WTC11 (cell line): ENCODE measurements around the gene KIAA0753. TPM values are rescaled to one million over a fixed set of nuclear protein-coding genes. Genes with fewer than 3 reads are reported as not detected.

Source experiments
- ATAC-seq: fragments of 200-7000 bp; cut with Tn5 transposase; 2 replicates; pipeline ENCODE4 v1.10.0; 2021; ENCODE audit warnings: mild to moderate bottlenecking, moderate library complexity
- CTCF ChIA-PET: fragments of 300-600 bp; sonication (Branson Sonifier 250); formaldehyde crosslinking; loops from one replicate; lab custom pipeline; 2021; ENCODE audit warnings: antibody characterized with exemption; lab: Charles Lee
- POLR2A ChIA-PET: fragments of 350-600 bp; sonication (Branson Sonifier 250); formaldehyde crosslinking; loops from one replicate; lab custom pipeline; 2021; ENCODE audit warnings: antibody characterized with exemption; lab: Charles Lee
- DNase-seq: peaks from one replicate; pipeline ENCODE4 v3.0.0; 2021; ENCODE audit warnings: low spot score
- H3K27ac Mint-ChIP-seq: 2 replicates; pipeline ENCODE4 v1.8.0; 2021; ENCODE audit warnings: mixed read lengths
- H3K27me3 Mint-ChIP-seq: 2 replicates; pipeline ENCODE4 v1.8.0; 2021; ENCODE audit warnings: low read depth, mild to moderate bottlenecking, moderate library complexity, mixed read lengths
- H3K36me3 Mint-ChIP-seq: 2 replicates; pipeline ENCODE4 v1.8.0; 2021; ENCODE audit warnings: mixed read lengths
- H3K4me1 Mint-ChIP-seq: 2 replicates; pipeline ENCODE4 v1.8.0; 2022; ENCODE audit warnings: mixed read lengths
- H3K4me3 Mint-ChIP-seq: 2 replicates; pipeline ENCODE4 v1.8.0; 2021; ENCODE audit warnings: mild to moderate bottlenecking, moderate library complexity, mixed read lengths
- H3K9me3 Mint-ChIP-seq: 2 replicates; pipeline ENCODE4 v1.8.0; 2021; ENCODE audit warnings: mixed read lengths
- ARID4B ChIP-seq: sonication (generic); formaldehyde crosslinking; IDR thresholded peaks from 2 replicates; pipeline ENCODE4 v1.8.0; 2023; ENCODE audit warnings: missing genetic modification reagents, mild to moderate bottlenecking, borderline replicate concordance
- E2F1 ChIP-seq: sonication (generic); formaldehyde crosslinking; IDR thresholded peaks from 2 replicates; pipeline ENCODE4 v1.8.0; 2022; ENCODE audit warnings: mild to moderate bottlenecking, missing genetic modification reagents
- EMX1 ChIP-seq: fragments of 250-450 bp; sonication (Bioruptor Pico); IDR thresholded peaks from 2 replicates; pipeline ENCODE4 v1.8.0; 2021; ENCODE audit warnings: mild to moderate bottlenecking
- ETV6 ChIP-seq: sonication (generic); formaldehyde crosslinking; IDR thresholded peaks from 2 replicates; pipeline ENCODE4 v1.8.1; 2022; ENCODE audit warnings: mild to moderate bottlenecking, missing genetic modification reagents
- GTF2I ChIP-seq: fragments of 250-450 bp; sonication (Bioruptor Pico); conservative IDR thresholded peaks from 2 replicates; pipeline ENCODE4 v1.4.0; 2021; ENCODE audit warnings: mild to moderate bottlenecking
- HMGA2 ChIP-seq: fragments of 250-450 bp; sonication (Bioruptor Pico); IDR thresholded peaks from 2 replicates; pipeline ENCODE4 v1.4.0; 2021; ENCODE audit warnings: mild to moderate bottlenecking, moderate library complexity
- IRF2 ChIP-seq: sonication (generic); formaldehyde crosslinking; IDR thresholded peaks from 2 replicates; pipeline ENCODE4 v1.8.0; 2022; ENCODE audit warnings: low read depth, missing genetic modification reagents, borderline replicate concordance
- JAZF1 ChIP-seq: fragments of 250-450 bp; sonication (Bioruptor Pico); IDR thresholded peaks from 2 replicates; pipeline ENCODE4 v1.9.0; 2021; ENCODE audit warnings: moderate library complexity, mild to moderate bottlenecking, inconsistent platforms
- MLX ChIP-seq: sonication (generic); formaldehyde crosslinking; IDR thresholded peaks from 2 replicates; pipeline ENCODE4 v1.8.1; 2023; ENCODE audit warnings: mild to moderate bottlenecking, missing genetic modification reagents, moderate library complexity
- MYBL2 ChIP-seq: sonication (generic); formaldehyde crosslinking; IDR thresholded peaks from 2 replicates; pipeline ENCODE4 v1.8.1; 2023; ENCODE audit warnings: mild to moderate bottlenecking, moderate library complexity, missing genetic modification reagents
- NFE2L1 ChIP-seq: sonication (generic); formaldehyde crosslinking; IDR thresholded peaks from 2 replicates; pipeline ENCODE4 v1.8.1; 2023; ENCODE audit warnings: missing genetic modification reagents
- OVOL2 ChIP-seq: fragments of 250-450 bp; sonication (Bioruptor Pico); IDR thresholded peaks from 2 replicates; pipeline ENCODE4 v1.9.0; 2021; ENCODE audit warnings: mild to moderate bottlenecking, borderline replicate concordance
- PRRX2 ChIP-seq: fragments of 250-450 bp; sonication (Bioruptor Pico); IDR thresholded peaks from 2 replicates; pipeline ENCODE4 v1.8.0; 2021; ENCODE audit warnings: mild to moderate bottlenecking
- SMAD3 ChIP-seq: sonication (generic); formaldehyde crosslinking; IDR thresholded peaks from 2 replicates; pipeline ENCODE4 v1.8.0; 2022; ENCODE audit warnings: missing genetic modification reagents, mild to moderate bottlenecking, borderline replicate concordance
- SMAD4 ChIP-seq: sonication (generic); formaldehyde crosslinking; IDR thresholded peaks from 2 replicates; pipeline ENCODE4 v1.8.0; 2022; ENCODE audit warnings: mild to moderate bottlenecking, missing genetic modification reagents
- SP1 ChIP-seq: sonication (generic); formaldehyde crosslinking; conservative IDR thresholded peaks from 2 replicates; pipeline ENCODE4 v1.8.1; 2022; ENCODE audit warnings: missing genetic modification reagents
- TEAD1 ChIP-seq: sonication (generic); formaldehyde crosslinking; IDR thresholded peaks from 2 replicates; pipeline ENCODE4 v1.8.0; 2022; ENCODE audit warnings: mild to moderate bottlenecking, missing genetic modification reagents
- ZBTB21 ChIP-seq: sonication (generic); formaldehyde crosslinking; IDR thresholded peaks from 2 replicates; pipeline ENCODE4 v1.8.1; 2023; ENCODE audit warnings: mild to moderate bottlenecking, missing genetic modification reagents, borderline replicate concordance
- ZNF416 ChIP-seq: fragments of 250-450 bp; sonication (Bioruptor Pico); IDR thresholded peaks from 2 replicates; pipeline ENCODE4 v1.9.0; 2021; ENCODE audit warnings: mild to moderate bottlenecking, inconsistent platforms
- total RNA-seq: library from RNA; stranded (reverse); gene quantifications from 3 replicates; pipeline ENCODE4 v1.2.3, GENCODE V29; 2021
- TF ChIP-seq, protein P1 (sequence below): sonication (generic); formaldehyde crosslinking; IDR thresholded peaks from 2 replicates; pipeline ENCODE4 v1.8.0; 2023; ENCODE audit warnings: missing genetic modification reagents
- TF ChIP-seq, protein P2 (sequence below): sonication (generic); formaldehyde crosslinking; IDR thresholded peaks from 2 replicates; pipeline ENCODE4 v1.8.1; 2023; ENCODE audit warnings: mild to moderate bottlenecking, missing genetic modification reagents, moderate library complexity

KIAA0753 gene
- total RNA-seq, 1 experiment from 2014 or later, result 22.8 TPM

- H3K27ac Mint-ChIP-seq, result no peak overlapping the region
- CTCF ChIA-PET, result interaction anchor here (1.1 to 2.8 kb wide), 3 partner anchors 54 to 77 kb away, joined by 6 to 16 read pairs (median 16); no protein-coding TSS in a partner anchor
- H3K4me3 Mint-ChIP-seq, result no peak overlapping the region
- peaks cover 20% of the 10 kb centered on the region for H3K27me3 Mint-ChIP-seq
- POLR2A ChIA-PET, result no interaction called here
- no peaks in the 10 kb centered on the region for H3K9me3 Mint-ChIP-seq
- H3K36me3 Mint-ChIP-seq, result no peaks in the 10 kb centered on the region
- ATAC-seq, result no peak
- peaks cover 45% of the 10 kb centered on the region for H3K4me1 Mint-ChIP-seq
- TF ChIP-seq NFE2L1 (CRISPR knock-in tag), result no peak
- no peak for TF ChIP-seq SMAD3 (CRISPR knock-in tag)
- TF ChIP-seq ZNF416 (CRISPR knock-in tag), result no peak
- no peak for TF ChIP-seq SP1
- TF ChIP-seq HMGA2, result no peak
- TF ChIP-seq SMAD4, result no peak
- TF ChIP-seq PRRX2 (CRISPR knock-in tag), result no peak
- no peak for TF ChIP-seq ZBTB21 (CRISPR knock-in tag)
- TF ChIP-seq E2F1 (CRISPR knock-in tag), result no peak
- TF ChIP-seq OVOL2 (CRISPR knock-in tag), result no peak
- DNase-seq, result no peak
Measured at GRCh38 chr17:6549384-6550036, 91.0 kb downstream of the KIAA0753 start.

- Mint-ChIP-seq H3K9me3 (no peaks in the 10 kb centered on the region), H3K4me1 (peaks cover 40% of the 10 kb centered on the region), H3K27me3 (peaks cover 13% of the 10 kb centered on the region), H3K27ac (no peak overlapping the region; the same call in 1 of the 2 replicates), H3K36me3 (no peaks in the 10 kb centered on the region), H3K4me3 (no peak overlapping the region)
- DNase-seq, result no peak
- ATAC-seq, result no peak
- TF ChIP-seq SMAD3 (CRISPR knock-in tag), result no peak
- no peak for TF ChIP-seq GTF2I
- no peak for TF ChIP-seq ETV6 (CRISPR knock-in tag)
- TF ChIP-seq E2F1 (CRISPR knock-in tag), result no peak
- TF ChIP-seq ZNF416 (CRISPR knock-in tag), result no peak
- TF ChIP-seq NFE2L1 (CRISPR knock-in tag), result no peak
- no peak for TF ChIP-seq EMX1 (CRISPR knock-in tag)
- ChIA-PET CTCF (interaction anchor here (0.9 to 2.8 kb wide), 7 partner anchors 10 to 113 kb away, joined by 3 to 16 read pairs (median 3); no protein-coding TSS in a partner anchor), POLR2A (no interaction called here)
Measured at GRCh38 chr17:6548578-6549330, 91.8 kb downstream of the KIAA0753 start.

DNA sequence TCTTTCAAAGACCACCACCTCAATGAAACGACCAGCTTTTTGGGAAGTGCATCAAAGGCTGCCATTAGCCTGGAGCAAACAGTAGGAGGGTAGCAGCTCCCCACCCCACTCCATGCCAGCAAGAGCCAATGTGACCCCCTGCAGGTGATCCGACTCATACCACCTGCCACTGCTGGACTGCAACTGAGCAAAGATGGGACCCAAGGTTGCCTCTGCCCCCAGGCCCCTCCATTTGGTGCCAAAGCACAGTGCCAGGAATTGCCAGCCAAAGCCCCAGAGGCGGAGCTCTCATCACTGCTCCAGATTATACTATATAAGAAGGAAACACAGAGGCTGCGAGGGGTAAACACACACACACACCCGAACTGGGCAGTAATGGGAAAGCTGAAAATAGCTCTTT, 92.5 kb downstream of the KIAA0753 start:
- no peak overlapping the region for H3K4me3 Mint-ChIP-seq
- peaks cover 40% of the 10 kb centered on the region for H3K4me1 Mint-ChIP-seq
- DNase-seq (no peak), ATAC-seq (no peak)
- H3K27ac Mint-ChIP-seq, result no peak overlapping the region
- peaks cover 6% of the 10 kb centered on the region for H3K27me3 Mint-ChIP-seq
- H3K9me3 Mint-ChIP-seq, result no peaks in the 10 kb centered on the region
- H3K36me3 Mint-ChIP-seq, result no peaks in the 10 kb centered on the region
- POLR2A ChIA-PET, result no interaction called here
- TF ChIP-seq TEAD1 (CRISPR knock-in tag) (no peak), IRF2 (no peak), MYBL2 (no peak), JAZF1 (CRISPR knock-in tag) (no peak), ARID4B (CRISPR knock-in tag) (no peak), MLX (CRISPR knock-in tag) (no peak)
- TF ChIP-seq, protein P1, sequence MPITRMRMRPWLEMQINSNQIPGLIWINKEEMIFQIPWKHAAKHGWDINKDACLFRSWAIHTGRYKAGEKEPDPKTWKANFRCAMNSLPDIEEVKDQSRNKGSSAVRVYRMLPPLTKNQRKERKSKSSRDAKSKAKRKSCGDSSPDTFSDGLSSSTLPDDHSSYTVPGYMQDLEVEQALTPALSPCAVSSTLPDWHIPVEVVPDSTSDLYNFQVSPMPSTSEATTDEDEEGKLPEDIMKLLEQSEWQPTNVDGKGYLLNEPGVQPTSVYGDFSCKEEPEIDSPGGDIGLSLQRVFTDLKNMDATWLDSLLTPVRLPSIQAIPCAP (CRISPR knock-in tag), result no peak
- TF ChIP-seq, protein P2, sequence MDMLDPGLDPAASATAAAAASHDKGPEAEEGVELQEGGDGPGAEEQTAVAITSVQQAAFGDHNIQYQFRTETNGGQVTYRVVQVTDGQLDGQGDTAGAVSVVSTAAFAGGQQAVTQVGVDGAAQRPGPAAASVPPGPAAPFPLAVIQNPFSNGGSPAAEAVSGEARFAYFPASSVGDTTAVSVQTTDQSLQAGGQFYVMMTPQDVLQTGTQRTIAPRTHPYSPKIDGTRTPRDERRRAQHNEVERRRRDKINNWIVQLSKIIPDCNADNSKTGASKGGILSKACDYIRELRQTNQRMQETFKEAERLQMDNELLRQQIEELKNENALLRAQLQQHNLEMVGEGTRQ (CRISPR knock-in tag), result no peak
- TF ChIP-seq, all 79 proteins: peak for 0
- CTCF ChIA-PET, result interaction anchor here (0.8 to 2.8 kb wide), 6 partner anchors 10 to 363 kb away, joined by 3 to 16 read pairs (median 3); no protein-coding TSS in a partner anchor
